ENCODE measurements around the gene ZSWIM1.

DNA sequence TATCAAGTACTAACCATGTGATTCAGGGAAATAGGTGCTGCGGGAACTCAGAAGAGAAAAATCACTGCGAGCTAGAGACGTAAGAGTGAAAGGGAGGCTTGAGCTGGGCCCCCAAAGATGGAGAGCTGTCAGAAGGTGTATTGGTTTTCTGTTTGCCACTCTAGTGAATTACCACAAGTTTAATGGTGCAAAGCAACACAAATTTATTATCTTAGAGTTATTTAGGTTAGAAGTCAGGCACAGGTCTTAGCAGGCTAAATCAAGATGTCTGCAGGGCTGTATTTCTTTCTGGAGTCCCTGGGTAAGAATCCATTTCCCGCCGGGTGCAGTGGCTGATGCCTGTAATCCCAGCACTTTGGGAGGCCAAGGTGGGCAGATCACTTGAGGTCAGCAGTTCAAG is 21.1 kb upstream of the ZSWIM1 start:
- TF ChIP-seq, protein P1, sequence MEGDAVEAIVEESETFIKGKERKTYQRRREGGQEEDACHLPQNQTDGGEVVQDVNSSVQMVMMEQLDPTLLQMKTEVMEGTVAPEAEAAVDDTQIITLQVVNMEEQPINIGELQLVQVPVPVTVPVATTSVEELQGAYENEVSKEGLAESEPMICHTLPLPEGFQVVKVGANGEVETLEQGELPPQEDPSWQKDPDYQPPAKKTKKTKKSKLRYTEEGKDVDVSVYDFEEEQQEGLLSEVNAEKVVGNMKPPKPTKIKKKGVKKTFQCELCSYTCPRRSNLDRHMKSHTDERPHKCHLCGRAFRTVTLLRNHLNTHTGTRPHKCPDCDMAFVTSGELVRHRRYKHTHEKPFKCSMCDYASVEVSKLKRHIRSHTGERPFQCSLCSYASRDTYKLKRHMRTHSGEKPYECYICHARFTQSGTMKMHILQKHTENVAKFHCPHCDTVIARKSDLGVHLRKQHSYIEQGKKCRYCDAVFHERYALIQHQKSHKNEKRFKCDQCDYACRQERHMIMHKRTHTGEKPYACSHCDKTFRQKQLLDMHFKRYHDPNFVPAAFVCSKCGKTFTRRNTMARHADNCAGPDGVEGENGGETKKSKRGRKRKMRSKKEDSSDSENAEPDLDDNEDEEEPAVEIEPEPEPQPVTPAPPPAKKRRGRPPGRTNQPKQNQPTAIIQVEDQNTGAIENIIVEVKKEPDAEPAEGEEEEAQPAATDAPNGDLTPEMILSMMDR (IDR thresholded peaks at IDR 0.05; ENCODE audit: borderline replicate concordance, extremely low read depth, low read length, poor library complexity, severe bottlenecking): no peak
- TF ChIP-seq EZH2 (IDR thresholded peaks at IDR 0.05; ENCODE audit: borderline replicate concordance, low read depth, low read length, severe bottlenecking): no peak
